NCI-H526 (cell line): ENCODE measurements around the gene TTC28.
"Not testable (repeated sequence)": the region's sequence is repeated elsewhere in the genome, so short reads cannot be mapped to it uniquely, and the experiment has no call there.

Experiments used
- DNase-seq, 2 experiments: peaks; one replicate each; lab custom pipeline; 2025; lab: John Stamatoyannopoulos, UW

The TTC28 gene

DNA sequence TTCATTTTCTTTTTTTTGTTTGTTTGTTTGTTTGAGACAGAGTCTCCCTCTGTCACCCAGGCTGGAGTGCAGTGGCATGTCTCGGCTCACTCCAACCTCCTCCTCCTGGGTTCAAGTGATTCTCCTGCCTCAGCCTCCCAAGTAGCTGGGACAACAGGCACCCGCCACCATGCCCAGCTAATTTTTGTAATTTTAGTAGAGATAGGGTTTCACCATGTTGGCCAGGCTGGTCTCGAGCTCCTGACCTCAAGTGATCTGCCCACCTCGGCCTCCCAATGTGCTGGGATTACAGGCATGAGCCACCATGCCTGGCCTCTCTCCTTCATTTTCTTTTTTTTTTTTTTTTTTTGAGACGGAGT is 118.9 kb downstream of the TTC28 start:
- not testable (repeated sequence) for DNase-seq

DNA sequence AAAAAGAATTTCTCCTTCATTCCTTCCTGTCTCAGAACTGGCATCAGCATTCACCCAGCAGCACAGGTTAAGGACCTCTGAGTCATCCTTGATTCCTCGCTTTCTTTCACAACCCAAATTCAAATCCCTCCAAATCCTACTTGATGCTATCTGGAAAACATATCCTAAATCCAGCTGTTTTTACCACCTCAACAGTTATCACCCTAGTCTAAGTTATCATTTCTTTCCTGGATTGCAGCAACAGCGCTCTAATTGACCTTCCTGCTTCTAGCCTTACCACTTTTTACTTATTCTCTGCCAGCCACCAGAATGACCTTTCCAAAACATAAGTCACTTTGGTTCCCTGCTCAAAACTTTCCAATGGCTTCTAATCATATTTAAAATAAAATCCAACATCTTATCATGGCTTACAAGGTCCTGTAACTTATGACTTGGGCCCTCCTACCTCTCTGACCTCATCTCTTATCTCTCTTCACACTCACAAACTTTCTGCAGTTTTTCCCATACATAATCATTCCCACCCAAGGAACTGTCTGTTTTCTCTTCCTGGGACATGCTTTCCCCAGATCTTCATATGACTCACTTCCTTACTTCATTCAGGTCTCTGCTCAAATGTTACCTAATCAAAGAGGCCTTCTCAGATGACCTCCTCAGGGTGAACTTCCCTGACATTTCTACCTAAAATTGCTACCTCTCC is 119.4 kb downstream of the TTC28 start:
- no peak for DNase-seq

DNA sequence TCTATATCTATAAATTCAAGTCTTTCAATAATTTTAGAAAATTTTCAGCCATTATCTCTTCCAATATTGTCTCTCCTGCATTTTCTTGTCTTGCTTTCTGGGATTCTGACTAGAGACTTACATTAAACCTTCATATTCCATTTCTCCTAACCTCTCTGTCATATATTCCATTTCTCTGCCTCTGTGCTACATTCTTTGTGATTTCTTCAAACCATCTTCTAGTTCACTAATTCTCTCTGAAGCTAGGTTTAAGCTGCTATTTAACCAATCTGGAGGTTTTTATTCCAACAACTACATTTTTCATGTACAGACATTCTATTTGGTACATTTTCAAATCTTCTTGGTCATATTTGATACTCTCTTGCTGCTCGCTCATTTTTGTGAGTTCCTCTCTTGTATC is 122.5 kb downstream of the TTC28 start:
- no peak for DNase-seq

- not testable (repeated sequence) for DNase-seq
Measured at GRCh38 chr22:28553108-28553866, 126.4 kb downstream of the TTC28 start.

DNA sequence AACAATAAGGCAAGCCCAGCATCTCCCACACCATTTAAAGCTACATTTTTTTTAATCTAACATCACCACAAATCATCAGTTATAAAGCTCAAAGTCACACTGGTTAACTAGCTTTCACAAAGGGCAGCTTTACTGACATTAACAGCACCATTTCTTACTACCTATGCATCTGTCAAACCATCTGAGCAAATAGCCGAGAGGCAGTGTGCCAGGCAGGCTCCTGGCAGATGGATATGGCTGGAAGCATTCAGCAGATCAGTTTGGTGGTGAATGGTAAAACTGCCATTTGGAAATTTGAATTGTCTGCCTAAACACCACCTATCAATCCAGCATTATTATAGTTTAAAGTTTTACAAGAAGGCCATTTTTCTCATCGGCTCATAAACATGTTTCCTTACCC is 131.2 kb downstream of the TTC28 start:
- DNase-seq = no peak

DNA sequence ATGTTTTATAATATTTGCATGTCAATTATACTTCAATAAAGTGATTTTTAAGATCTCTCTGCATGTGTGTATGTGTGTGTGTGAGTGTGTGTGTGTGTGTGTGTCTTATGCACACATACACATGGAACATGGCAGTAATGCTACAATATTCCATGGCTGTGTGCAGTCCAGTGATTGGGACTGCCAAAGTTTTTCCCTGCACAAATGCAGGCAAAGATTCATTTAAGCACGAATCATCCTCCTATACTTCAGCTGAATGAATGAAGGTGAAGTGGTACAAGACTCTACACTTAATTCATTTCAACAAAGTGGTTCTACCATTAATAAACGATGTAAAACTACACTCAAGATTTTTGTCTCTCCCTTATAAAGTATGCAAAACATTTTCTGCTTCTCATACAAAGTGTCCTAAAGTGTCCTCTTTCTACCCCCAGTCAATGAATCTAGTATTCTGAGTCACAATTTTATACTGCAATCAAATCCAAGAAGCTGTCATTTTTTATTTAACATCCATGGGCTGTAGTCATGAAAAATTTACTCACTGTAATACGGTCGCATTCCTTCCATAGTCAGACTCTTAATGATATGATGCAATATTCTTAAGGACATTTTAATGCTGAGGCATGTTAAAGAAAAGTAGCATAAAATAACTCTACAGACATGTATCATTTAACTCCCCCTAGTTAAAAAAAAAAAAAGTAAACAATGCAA is 132.4 kb downstream of the TTC28 start:
- no peak for DNase-seq

GRCh38 chr22:28544431-28544868 is 135.2 kb downstream of the TTC28 start:
- DNase-seq = no peak

DNA sequence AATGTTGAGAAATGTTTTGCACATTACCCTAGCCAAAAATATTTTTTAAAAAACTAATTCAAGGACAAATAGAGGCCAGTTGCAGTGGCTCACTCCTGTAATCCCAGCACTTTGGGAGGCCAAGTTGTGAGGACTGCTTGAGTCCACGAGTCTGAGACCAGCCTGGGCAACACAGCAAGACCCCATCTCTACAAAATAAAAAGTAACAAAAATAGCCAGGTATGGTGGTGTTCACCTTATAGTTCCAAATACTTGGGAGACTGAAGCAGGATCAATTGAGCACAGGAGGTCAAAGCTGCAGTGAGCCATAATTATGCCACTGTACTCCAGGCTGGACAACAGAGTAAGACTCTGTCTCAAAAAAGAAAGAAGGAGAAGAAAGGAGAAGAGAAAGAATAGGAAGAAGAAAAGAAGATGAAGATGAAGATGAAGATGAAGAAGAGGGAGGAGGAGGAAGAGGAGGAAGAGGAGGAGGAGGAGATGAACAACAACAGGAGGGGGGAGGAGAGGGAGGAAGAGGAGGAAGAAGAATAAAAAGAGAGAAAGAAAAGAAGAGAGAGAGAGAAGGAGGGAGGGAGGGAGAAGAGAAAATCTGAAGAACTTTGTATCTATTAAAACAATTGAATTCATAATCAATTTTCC is 136.5 kb downstream of the TTC28 start:
- DNase-seq = no peak

- peak in 1 of 2 experiments; percentile 2 for DNase-seq
Measured at GRCh38 chr22:28541137-28541536, 138.5 kb downstream of the TTC28 start.

DNA sequence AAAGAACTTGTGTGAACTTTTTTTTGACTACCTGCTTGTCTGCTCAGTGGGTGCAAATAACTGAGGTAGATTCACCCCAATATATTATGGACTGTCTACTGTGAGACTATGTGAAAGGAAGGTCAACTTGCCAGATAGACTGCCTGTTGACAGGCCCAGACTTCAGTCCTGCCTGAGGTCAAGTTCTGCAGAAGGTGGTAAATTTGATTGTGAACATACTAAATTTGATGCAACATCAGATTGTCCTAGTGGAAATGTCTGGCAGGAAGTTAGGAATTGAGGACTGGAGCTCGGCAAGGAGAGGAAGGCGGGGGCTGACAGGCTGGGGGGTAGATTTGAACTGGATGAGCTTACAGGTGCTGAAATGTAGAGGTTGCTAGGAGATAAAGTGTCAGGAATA is 140.7 kb downstream of the TTC28 start:
- no peak for DNase-seq

- DNase-seq = not testable (repeated sequence)
Measured at GRCh38 chr22:28530565-28530964, 149.1 kb downstream of the TTC28 start.

GRCh38 chr22:28529144-28529543 is 150.5 kb downstream of the TTC28 start:
- not testable (repeated sequence) for DNase-seq

DNA sequence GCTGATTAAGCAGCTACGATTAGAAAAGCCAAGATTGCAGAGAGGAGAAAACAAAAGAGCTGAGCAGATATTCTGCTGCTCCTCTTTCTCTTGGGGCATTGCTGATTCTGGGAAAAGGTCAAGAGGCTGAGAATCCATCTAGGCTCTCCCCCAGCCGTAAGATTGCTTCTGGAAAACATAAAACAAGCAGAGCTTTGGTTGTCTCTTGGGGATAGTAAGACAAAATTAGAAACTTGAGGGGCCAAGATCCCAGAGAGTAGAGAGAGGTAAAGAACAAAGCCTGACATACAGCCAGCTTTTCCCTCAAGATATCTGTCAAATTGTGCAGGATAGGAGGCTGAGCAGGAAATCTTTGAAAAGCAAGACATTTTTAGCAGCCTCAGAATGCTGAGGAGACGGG is 158.2 kb downstream of the TTC28 start:
- no peak for DNase-seq

DNA sequence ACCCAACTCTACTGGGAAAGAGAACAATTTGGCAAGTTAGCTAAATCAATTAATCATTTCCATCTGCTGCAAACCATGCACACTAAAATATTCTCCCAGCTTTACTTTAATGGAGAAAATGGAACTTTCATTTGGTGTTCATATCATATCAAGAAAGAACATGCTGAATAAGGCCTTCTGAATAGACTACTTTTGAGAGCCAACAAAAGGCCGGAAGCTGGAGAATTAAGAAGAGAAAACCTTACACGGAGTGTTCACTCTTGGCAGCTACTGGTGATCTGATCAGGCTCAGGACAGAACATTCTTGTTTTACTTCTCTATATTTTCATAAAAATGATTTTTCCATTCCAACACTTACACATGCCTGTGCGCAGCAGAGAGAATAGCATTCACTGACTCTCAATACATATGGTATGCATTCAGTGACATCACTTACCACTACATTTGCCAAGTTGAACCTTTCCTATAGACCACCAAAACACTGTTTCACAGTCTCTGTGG is 165.3 kb downstream of the TTC28 start:
- no peak for DNase-seq

DNA sequence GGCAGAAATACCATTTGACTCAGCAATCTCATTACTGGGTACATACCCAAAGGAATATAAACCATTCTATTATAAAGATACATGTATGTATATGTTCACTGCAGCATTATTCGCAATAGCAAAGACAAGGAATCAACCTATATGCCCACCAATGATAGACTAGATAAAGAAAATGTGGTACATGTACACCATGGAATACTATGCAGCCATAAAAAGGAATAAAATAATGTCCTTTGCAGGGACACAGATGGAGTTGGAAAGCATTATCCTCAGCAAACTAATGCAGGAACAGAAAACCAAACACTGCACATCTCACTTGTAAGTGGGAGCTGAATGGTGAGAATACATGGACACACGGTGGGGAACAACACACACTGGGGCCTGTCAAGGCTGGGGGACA is 167.3 kb downstream of the TTC28 start:
- DNase-seq = not testable (repeated sequence)

DNA sequence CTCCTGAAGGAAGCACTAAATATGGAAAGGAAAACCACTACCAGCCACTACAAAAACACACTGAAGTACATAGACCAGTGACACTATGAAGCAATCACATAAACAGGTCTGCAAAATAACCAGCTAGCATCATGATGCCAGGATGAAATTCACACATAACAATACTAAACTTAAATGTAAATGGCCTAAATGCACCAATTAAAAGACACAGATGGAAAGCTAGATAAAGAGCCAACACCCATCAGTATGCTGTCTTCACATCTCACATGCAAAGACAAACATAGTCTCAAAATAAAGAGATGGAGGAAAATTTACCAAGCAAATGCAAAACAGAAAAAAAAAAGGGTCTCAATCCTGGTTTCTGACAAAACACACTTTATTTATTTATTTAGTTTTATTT is 171.7 kb downstream of the TTC28 start:
- DNase-seq = no peak

DNA sequence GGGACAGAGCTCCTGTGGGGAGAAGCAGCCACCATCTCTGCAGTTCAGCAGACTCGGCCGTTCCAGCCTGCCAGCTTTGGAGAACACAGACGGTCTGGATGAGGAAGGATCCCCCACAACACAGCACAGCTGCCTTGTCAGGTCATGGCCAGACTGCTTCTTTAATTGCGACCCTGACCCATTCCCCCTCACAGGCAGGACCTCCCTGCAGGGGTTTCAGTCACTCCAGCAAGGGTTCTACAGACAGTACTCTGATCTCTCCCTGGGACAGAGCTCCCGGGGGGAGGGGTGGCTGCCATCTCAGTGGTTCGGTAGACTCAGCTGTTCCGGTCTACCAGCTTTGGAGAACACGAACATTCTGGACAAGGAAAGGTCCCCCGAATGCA is 173.5 kb downstream of the TTC28 start:
- DNase-seq = peak; percentile 1 to 35

DNA sequence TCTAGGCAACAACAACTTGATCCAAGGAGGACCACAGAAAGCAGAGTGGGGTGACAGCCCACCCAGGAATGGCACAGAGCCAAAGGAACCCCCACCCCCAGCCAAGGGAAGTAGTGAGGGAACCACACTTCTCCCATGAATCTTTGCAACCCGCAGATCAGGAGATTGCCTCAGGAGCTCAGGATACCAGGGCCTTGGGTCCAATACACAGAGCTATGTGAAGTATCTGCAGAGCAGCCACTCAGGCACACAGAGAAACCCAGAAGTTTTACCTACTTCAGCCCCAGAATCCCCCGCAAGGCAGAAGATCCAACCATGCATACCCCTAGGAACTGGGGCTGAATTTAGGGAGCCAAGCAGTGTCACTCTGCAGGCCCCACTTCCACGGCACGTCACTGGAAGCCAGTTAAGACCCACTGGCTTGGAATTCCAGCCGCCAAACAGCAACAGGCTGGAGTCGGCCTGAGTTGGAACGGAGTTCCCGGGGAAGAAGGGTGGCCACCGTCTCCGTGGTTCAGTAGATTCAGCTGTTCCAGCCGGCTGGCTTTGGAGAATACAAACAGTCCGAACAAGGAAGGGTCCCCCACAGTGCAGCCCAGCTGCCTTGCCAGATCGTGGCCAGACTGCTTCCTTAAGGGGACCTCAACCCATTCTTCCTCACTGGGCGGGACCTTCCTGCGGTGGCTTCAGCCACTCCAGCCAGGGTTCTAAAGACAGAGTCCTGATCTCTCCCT is 174.1 kb downstream of the TTC28 start:
- DNase-seq = peak; percentile 7 to 52

DNA sequence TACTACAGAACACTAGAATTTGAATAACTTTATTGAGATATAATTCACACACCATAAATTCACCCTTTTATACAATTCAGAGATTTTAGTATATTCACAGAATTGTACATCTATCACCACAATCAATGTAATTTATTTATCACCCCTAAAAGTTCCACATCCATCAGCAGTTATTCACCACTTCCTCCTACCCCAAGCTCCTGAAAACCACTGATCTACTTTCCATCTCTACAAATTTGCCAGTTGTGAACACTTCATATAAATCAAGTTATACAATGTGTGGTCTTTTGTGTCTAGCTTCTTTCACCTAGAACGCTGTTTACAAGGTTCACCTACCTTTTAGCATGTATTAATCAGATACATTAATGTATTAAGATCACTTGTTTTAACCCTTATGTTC is 179.6 kb downstream of the TTC28 start:
- DNase-seq = no peak

GRCh38 chr22:28498044-28498443 is 181.6 kb downstream of the TTC28 start:
- no peak for DNase-seq

GRCh38 chr22:28497188-28497587 is 182.5 kb downstream of the TTC28 start:
- no peak for DNase-seq

GRCh38 chr22:28491289-28491688 is 188.4 kb downstream of the TTC28 start:
- DNase-seq = not testable (repeated sequence)
